22Rv1 (cell line): ENCODE results near the gene ABCD1.
"Not testable (repeated sequence)": the region's sequence is repeated elsewhere in the genome, so short reads cannot be mapped to it uniquely, and the experiment has no call there.

Experiments
- H3K27ac ChIP-seq: fragments of 450-650 bp; 2 replicates; pipeline ENCODE4 v1.5.1; 2017
- CTCF ChIP-seq: fragments of 450-650 bp; IDR thresholded peaks from 2 replicates; pipeline ENCODE4 v1.5.1; 2017; ENCODE audit warnings: mild to moderate bottlenecking
- ZFX ChIP-seq: fragments of 450-650 bp; IDR thresholded peaks from 2 replicates; pipeline ENCODE4 v1.6.1; 2017; ENCODE audit warnings: antibody characterized with exemption, borderline replicate concordance

ABCD1 gene

GRCh38 chrX:153687121-153688039 is 37.3 kb upstream of the ABCD1 start, which contains the start of gene SLC6A8:
Gene SLC6A8, plus strand, starts transcription at chrX:153687926. Its CDS starts 649 bp downstream, at chrX:153688575.
- TF ChIP-seq ZFX = no peak
- TF ChIP-seq CTCF = 0 out of 2 replicates have a peak, but pooled peaks have one; percentile 2
- peak within 1 kb of the TSS; percentile 61 for H3K27ac ChIP-seq

- H3K27ac ChIP-seq = peak overlapping the region; percentile 61; the same call in 1 of the 2 replicates
- no peak for TF ChIP-seq ZFX
- TF ChIP-seq CTCF = no peak
Measured at GRCh38 chrX:153688071-153688470, 36.6 kb upstream of the ABCD1 start.

- TF ChIP-seq ZFX (no peak), CTCF (no peak)
Measured at GRCh38 chrX:153688506-153688905, 36.1 kb upstream of the ABCD1 start.

GRCh38 chrX:153688911-153689590 is 35.6 kb upstream of the ABCD1 start:
- H3K27ac ChIP-seq = peak overlapping the region; percentile 61
- TF ChIP-seq CTCF = no peak
- no peak for TF ChIP-seq ZFX

More at GRCh38 chrX:153688506-153688905, 36.1 kb upstream of the ABCD1 start:
- peak overlapping the region; percentile 61 for H3K27ac ChIP-seq

- TF ChIP-seq ZFX = no peak
- TF ChIP-seq CTCF = no peak
Measured at GRCh38 chrX:153689654-153690465, 34.8 kb upstream of the ABCD1 start.

GRCh38 chrX:153690466-153690865 is 34.2 kb upstream of the ABCD1 start:
- TF ChIP-seq CTCF = no peak
- no peak for TF ChIP-seq ZFX
- H3K27ac ChIP-seq = no peak overlapping the region

More at GRCh38 chrX:153689654-153690465, 34.8 kb upstream of the ABCD1 start:
- 0 out of 2 replicates have a peak overlapping the region, but pooled peaks have one; percentile 10 for H3K27ac ChIP-seq

- not testable (repeated sequence) for H3K27ac ChIP-seq
Measured at GRCh38 chrX:153691032-153691827, 33.4 kb upstream of the ABCD1 start.
